GM12865 (cell line): ENCODE data around the gene CHRNA4.

ENCODE experiments used
- DNase-seq: peaks from one replicate; pipeline ENCODE4 v3.0.0; 2010; ENCODE audit warnings: low read depth
- H3K4me3 ChIP-seq: 2 replicates; pipeline ENCODE4 v1.5.1; 2011; ENCODE audit warnings: mild to moderate bottlenecking, low read depth, low read length, control low read depth
- TF ChIP-seq, protein P1 (sequence below): IDR thresholded peaks from 2 replicates; pipeline ENCODE4 v1.5.1; 2011; ENCODE audit warnings: low read length, control low read depth, low read depth, inconsistent platforms; ENCODE audit not compliant: insufficient read depth; ENCODE audit errors: missing control alignments

The CHRNA4 gene

DNA sequence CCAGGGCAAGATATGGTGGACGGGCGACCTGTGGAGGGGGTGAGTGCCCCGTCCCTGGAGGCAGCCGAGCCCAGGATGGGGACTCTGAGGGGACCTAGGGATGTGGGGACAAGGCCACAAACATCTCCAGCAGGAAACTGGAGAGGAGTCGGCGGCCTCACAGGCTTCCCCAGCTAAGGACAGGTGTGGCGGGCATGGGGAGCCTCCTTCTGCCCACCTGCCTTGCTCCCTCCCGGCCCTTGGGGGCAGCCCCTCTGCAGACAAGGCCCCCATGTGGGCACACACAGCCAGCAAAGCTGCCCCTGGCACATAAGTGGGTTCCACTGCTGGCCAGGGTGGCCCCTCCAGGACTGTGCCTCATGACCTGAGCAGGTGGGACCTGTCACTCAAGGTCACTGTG is 4.6 kb downstream of the CHRNA4 start:
- TF ChIP-seq, protein P1, sequence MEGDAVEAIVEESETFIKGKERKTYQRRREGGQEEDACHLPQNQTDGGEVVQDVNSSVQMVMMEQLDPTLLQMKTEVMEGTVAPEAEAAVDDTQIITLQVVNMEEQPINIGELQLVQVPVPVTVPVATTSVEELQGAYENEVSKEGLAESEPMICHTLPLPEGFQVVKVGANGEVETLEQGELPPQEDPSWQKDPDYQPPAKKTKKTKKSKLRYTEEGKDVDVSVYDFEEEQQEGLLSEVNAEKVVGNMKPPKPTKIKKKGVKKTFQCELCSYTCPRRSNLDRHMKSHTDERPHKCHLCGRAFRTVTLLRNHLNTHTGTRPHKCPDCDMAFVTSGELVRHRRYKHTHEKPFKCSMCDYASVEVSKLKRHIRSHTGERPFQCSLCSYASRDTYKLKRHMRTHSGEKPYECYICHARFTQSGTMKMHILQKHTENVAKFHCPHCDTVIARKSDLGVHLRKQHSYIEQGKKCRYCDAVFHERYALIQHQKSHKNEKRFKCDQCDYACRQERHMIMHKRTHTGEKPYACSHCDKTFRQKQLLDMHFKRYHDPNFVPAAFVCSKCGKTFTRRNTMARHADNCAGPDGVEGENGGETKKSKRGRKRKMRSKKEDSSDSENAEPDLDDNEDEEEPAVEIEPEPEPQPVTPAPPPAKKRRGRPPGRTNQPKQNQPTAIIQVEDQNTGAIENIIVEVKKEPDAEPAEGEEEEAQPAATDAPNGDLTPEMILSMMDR, result no peak
- no peak overlapping the region for H3K4me3 ChIP-seq
- DNase-seq, result no peak

DNA sequence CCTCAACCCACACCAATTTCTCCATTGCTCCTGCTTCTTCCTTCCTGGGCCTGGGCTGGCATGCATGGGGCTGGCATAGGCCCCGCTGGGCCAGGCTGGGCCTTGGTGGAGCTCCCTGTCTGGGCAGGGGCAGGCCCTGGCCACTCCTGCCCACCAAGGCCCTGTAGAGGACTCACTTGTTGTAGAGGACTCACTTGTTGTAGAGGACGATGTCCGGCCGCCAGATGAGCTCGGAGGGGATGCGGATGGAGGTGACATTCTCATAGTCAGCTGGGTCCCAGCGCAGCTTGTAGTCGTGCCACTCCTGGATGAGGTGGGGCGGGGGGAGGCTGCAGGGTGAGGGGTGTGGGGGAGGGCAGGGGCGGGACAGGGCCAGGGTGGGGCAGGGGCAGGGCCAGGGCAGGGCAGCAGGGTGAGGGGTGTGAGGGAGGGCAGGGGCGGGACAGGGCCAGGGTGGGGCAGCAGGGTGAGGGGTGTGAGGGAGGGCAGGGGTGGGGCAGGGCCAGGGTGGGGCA is 5.3 kb downstream of the CHRNA4 start:
- H3K4me3 ChIP-seq, result no peak overlapping the region
- no peak for DNase-seq
- TF ChIP-seq, protein P1, result no peak

DNA sequence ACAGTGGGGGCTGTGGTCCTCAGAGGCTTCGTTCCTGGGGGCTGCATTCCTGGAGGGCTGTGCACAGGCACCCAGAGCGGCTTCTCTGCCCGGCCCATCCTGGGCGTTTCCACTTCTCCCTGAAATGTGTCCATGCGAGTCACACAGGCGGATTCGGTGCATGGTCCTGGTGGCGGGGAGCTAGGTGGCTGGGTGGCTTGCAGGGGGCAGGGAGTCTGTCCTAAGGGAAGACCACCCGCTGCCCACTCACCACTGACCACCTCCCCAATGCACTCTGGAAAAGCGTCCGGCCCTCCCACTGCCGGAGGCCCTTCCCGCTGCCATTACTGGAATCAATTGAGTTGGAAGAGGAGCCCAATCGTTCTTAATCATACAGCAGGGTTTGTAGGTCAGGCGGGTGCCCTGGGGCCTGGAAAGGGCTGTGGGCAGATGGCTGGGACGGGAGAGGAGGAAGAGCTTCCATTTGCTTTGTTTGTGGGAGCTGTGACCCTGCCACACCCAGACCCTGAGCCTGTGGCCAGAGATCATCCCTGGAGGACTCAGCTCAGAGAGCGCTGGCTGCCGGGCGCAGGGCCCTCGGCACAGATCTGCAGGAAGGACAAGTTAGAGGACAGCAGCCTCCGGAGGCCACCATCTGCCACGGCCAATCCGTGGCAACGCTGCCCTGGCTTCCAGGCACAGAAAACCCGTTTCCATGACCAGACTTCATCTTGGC is 6.4 kb downstream of the CHRNA4 start:
- TF ChIP-seq, protein P1, result no peak
- H3K4me3 ChIP-seq, result no peak overlapping the region
- DNase-seq, result no peak

DNA sequence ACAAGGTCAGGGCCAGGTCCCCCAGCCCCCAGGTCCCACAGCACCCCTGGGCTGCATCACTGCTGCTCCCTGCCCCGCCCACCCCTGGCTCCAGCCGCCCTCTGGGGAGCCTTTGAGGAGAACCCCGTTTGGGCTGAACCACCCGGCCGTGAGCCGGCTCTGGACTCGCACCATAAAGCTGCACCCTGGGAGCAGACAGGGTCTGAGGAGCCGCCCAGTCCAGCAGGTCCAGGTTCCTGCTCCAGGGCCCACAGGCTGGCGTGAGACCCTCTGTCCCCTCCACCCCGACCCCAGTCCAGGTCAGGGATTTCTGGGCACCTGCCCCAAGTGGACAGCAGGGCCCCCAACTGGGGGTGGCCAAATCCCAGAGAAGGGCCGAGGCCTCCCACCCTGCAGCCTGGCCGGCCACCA is 8.3 kb downstream of the CHRNA4 start:
- H3K4me3 ChIP-seq, result no peak overlapping the region
- no peak for DNase-seq
- TF ChIP-seq, protein P1, result no peak

DNA sequence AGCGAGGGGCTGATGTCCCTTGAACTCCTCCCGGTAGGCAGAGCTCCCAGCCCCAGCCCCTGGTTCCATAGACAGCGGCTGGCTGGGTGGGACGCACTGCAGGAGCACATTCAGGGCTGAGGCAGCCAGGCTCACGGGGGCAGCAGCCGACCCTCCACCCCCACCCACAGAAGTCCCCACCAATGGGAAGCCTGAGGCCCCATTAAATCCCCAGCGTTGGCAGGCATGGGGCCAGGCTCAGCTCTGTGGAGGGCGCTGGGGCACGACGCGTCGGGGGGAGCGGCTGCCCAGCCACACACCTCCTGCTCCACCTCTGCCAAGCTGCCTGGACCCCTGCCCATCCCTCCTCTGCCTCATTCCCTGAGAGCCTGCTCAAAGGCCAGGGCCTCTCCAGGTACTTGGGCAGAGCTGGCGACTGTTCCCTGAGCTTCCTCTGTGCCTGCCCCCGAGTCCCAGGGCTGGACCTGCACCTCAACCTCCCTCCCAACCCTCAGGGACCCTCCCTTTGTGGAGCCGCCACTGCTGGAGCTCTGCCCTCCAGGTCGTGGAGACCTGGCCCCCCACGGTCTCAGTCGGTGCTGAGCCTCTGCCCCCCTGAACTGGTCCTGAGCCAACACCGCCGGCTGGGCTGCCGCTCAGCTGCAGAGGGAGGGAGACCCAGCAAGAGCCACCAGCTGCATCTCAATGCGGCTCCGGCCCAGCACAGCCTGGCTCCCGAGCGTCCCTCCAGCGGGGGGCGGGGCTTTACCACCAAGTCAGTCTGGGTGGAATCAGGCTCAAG is 9.1 kb downstream of the CHRNA4 start:
- TF ChIP-seq, protein P1, result no peak
- DNase-seq, result no peak
- no peak overlapping the region for H3K4me3 ChIP-seq

DNA sequence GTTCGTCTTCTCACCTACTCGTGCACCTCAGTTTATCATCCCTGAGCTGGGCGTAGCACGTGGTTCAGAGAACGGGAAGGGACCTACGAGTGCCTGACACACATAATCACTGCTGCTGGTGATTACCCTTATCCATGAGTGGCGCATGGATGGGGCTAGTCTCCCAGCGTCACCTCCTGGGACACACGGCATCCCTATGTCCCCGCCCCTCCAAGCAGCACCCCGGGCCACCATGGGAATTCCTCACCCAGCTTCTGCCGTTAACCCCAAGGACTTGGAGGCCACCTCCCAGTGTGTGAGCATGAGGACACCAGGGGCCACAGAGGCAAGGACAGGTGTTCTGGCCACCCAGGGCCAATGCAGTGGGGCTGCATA is 9.8 kb downstream of the CHRNA4 start:
- TF ChIP-seq, protein P1, result no peak
- H3K4me3 ChIP-seq, result no peak overlapping the region
- DNase-seq, result no peak
